Uterus (tissue), 4 donors: ENCODE results near the gene S100PBP. TPM values are rescaled to one million over a fixed set of nuclear protein-coding genes. Genes with fewer than 3 reads are reported as not detected.

ENCODE experiments used
- DNase-seq, 2 donors: peaks; one replicate each; pipeline ENCODE4 v3.0.0-alpha.2; 2019 to 2020
- H3K27ac ChIP-seq, 2 donors: fragments of 200-600 bp; sonication (generic); 1 replicate in 1 of 2; 2 replicates in 1 of 2; pipeline ENCODE4 v1.5.1; 2016 to 2018
- H3K27me3 ChIP-seq, 2 donors: fragments of 200-600 bp; sonication (generic); one replicate each; pipeline ENCODE4 v1.5.1; 2018 to 2019; ENCODE audit warnings: control low read depth in 1 of 2
- H3K36me3 ChIP-seq, 2 donors: fragments of 200-600 bp; sonication (generic); one replicate each; pipeline ENCODE4 v1.5.1; 2019; ENCODE audit warnings: control low read depth in 1 of 2
- H3K4me1 ChIP-seq, 2 donors: fragments of 200-600 bp; sonication (generic); one replicate each; pipeline ENCODE4 v1.5.1; 2018 to 2019; ENCODE audit warnings: control low read depth in 1 of 2
- H3K4me3 ChIP-seq, 2 donors: fragments of 200-600 bp; sonication (generic); 1 replicate in 1 of 2; 2 replicates in 1 of 2; pipeline ENCODE4 v1.5.1; 2018 to 2019; ENCODE audit warnings: mild to moderate bottlenecking in 1 of 2
- H3K9me3 ChIP-seq, 2 donors: fragments of 200-600 bp; sonication (generic); one replicate each; pipeline ENCODE4 v1.5.1; 2019; ENCODE audit warnings: control low read depth in 1 of 2
- CTCF ChIP-seq, 4 experiments: fragments of 200-600 bp in 2 of 4; fragments of 450-650 bp in 2 of 4; sonication (generic) in 2 of 4; IDR thresholded peaks; one replicate each; pipeline ENCODE4 v1.5.1; 2016 to 2019; ENCODE audit warnings: antibody characterized with exemption in 4 of 4, mild to moderate bottlenecking in 2 of 4, moderate library complexity in 1 of 4
- POLR2A ChIP-seq, 2 donors: fragments of 450-650 bp; IDR thresholded peaks; one replicate each; pipeline ENCODE4 v1.6.1; 2016; ENCODE audit warnings: antibody characterized with exemption in 2 of 2, mild to moderate bottlenecking in 1 of 2, moderate library complexity in 1 of 2
- intact Hi-C: fragments of 100-400 bp; cut with DNase I; formaldehyde crosslinking; loops from one replicate; pipeline ENCODE4 v1.15.1; 2023; ENCODE audit warnings: low total_unique reads
- total RNA-seq, 4 donors: library from RNA; depleted of rRNA in 3 of 4; stranded (reverse); fragments of >200 nt in 3 of 4; gene quantifications; one replicate each; pipeline versions ENCODE4 v1.1.0 to v1.2.4, GENCODE V29; 2014 to 2023
- donor health status: DM: yes; HTN: yes; CAD: no.

The S100PBP gene
- total RNA-seq, 4 donors from 2014 or later, result 50.2 to 168 (median 76.4) TPM

GRCh38 chr1:32891241-32891570 is 73.8 kb downstream of the S100PBP start:
- no peak overlapping the region for H3K4me3 ChIP-seq
- intact Hi-C loops, result no loop called here
- H3K9me3 ChIP-seq, result no peaks in the 10 kb centered on the region
- H3K27me3 ChIP-seq, result peaks cover 5 to 6% of the 10 kb centered on the region in 2 donors
- H3K4me1 ChIP-seq, result peaks cover 0 to 10% of the 10 kb centered on the region in 2 donors
- H3K36me3 ChIP-seq, result no peaks in the 10 kb centered on the region
- no peak for TF ChIP-seq CTCF (IDR thresholded peaks at IDR 0.05)
- no peak for TF ChIP-seq POLR2A (IDR thresholded peaks at IDR 0.05)
- no peak overlapping the region for H3K27ac ChIP-seq
- DNase-seq, result no peak

GRCh38 chr1:32891630-32892029 is 74.2 kb downstream of the S100PBP start:
- no peaks in the 10 kb centered on the region for H3K9me3 ChIP-seq
- no peaks in the 10 kb centered on the region for H3K36me3 ChIP-seq
- intact Hi-C loops, result no loop called here
- H3K27ac ChIP-seq, result no peak overlapping the region
- no peak for DNase-seq
- TF ChIP-seq POLR2A (IDR thresholded peaks at IDR 0.05) (no peak), CTCF (IDR thresholded peaks at IDR 0.05) (no peak)
- H3K4me3 ChIP-seq, result no peak overlapping the region
- H3K4me1 ChIP-seq, result peaks cover 0 to 10% of the 10 kb centered on the region in 2 donors
- H3K27me3 ChIP-seq, result peaks cover under 1 to 6% of the 10 kb centered on the region in 2 donors

GRCh38 chr1:32892368-32893197 is 75.1 kb downstream of the S100PBP start:
- Histone ChIP-seq H3K27ac (peak overlapping the region; percentile 23 to 54), H3K27me3 (no peaks in the 10 kb centered on the region), H3K36me3 (no peaks in the 10 kb centered on the region), H3K4me3 (peak overlapping the region; percentile 48 to 51), H3K9me3 (no peaks in the 10 kb centered on the region), H3K4me1 (peaks cover 0 to 10% of the 10 kb centered on the region in 2 donors)
- intact Hi-C loops, result no loop called here
- TF ChIP-seq CTCF (IDR thresholded peaks at IDR 0.05) (peak in 3 of 4 experiments; percentile 15 to 52 (median 41)), POLR2A (IDR thresholded peaks at IDR 0.05) (no peak)
- DNase-seq, result no peak

- peak; percentile 70 for DNase-seq
- no peaks in the 10 kb centered on the region for H3K27me3 ChIP-seq
- intact Hi-C loops, result no loop called here
Measured at GRCh38 chr1:32893198-32894018, 76.0 kb downstream of the S100PBP start.

More at GRCh38 chr1:32893198-32894018, 76.0 kb downstream of the S100PBP start:
- Histone ChIP-seq H3K4me3 (peak overlapping the region; percentile 48 to 51), H3K9me3 (no peaks in the 10 kb centered on the region), H3K27ac (peak overlapping the region; percentile 23 to 54), H3K4me1 (peaks cover 0 to 10% of the 10 kb centered on the region in 2 donors), H3K36me3 (no peaks in the 10 kb centered on the region)
- TF ChIP-seq CTCF (IDR thresholded peaks at IDR 0.05), result peak in 1 of 4 experiments; percentile 9
- no peak for TF ChIP-seq POLR2A (IDR thresholded peaks at IDR 0.05)
